ENCODE results near the gene ALK.

DNA sequence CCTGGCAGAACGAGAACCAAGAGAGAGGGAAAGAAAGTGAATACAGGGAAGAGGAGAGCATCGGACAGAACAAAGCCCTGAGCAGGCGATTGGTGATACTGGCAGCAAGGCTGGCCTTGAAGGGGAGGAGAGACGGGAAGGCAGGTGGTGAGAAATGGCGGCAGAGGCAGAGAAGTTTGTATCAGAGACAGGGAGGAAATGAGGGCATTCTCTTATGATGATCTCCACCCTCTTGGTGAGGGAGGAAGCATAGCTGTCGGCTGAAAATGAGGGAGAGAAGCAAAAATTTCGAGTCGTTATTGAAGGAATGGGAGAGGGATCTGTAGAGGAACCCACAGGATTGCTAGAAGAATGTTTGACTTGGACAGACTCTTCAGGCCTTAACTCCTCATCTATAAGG, 725.6 kb downstream of the ALK start:
- TF ChIP-seq, protein P1, sequence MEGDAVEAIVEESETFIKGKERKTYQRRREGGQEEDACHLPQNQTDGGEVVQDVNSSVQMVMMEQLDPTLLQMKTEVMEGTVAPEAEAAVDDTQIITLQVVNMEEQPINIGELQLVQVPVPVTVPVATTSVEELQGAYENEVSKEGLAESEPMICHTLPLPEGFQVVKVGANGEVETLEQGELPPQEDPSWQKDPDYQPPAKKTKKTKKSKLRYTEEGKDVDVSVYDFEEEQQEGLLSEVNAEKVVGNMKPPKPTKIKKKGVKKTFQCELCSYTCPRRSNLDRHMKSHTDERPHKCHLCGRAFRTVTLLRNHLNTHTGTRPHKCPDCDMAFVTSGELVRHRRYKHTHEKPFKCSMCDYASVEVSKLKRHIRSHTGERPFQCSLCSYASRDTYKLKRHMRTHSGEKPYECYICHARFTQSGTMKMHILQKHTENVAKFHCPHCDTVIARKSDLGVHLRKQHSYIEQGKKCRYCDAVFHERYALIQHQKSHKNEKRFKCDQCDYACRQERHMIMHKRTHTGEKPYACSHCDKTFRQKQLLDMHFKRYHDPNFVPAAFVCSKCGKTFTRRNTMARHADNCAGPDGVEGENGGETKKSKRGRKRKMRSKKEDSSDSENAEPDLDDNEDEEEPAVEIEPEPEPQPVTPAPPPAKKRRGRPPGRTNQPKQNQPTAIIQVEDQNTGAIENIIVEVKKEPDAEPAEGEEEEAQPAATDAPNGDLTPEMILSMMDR (IDR thresholded peaks at IDR 0.05): no peak
- no peak for TF ChIP-seq ZFX (IDR thresholded peaks at IDR 0.05; ENCODE audit: borderline replicate concordance)

Measured in 22Rv1 (cell line).